PFSK-1 (cell line): ENCODE results near the gene ELAVL1.

ENCODE experiments used
- POLR2AphosphoS5 ChIP-seq: IDR thresholded peaks from 2 replicates; pipeline ENCODE4 v1.6.1; 2012; ENCODE audit warnings: low read depth, mild to moderate bottlenecking, control low read depth, low read length, moderate library complexity
- REST ChIP-seq, 2 experiments: IDR thresholded peaks; 2 replicates each; pipeline versions ENCODE4 v1.6.1 to v1.8.0; 2011 to 2012; ENCODE audit warnings: low read depth in 2 of 2, low read length in 2 of 2, control low read depth in 1 of 2, inconsistent platforms in 1 of 2, mild to moderate bottlenecking in 1 of 2, moderate library complexity in 1 of 2; ENCODE audit not compliant: insufficient read depth in 1 of 2
- SIN3A ChIP-seq: IDR thresholded peaks from 2 replicates; pipeline ENCODE4 v1.6.1; 2012; ENCODE audit warnings: mild to moderate bottlenecking, low read length, moderate library complexity, borderline replicate concordance; ENCODE audit not compliant: insufficient read depth
- TAF1 ChIP-seq: IDR thresholded peaks from 2 replicates; pipeline ENCODE4 v1.6.1; 2012; ENCODE audit warnings: low read length, control low read depth, borderline replicate concordance; ENCODE audit not compliant: insufficient read depth

- TF ChIP-seq TAF1 (no peak), POLR2AphosphoS5 (no peak), REST (IDR thresholded peaks at IDR 0.05; ENCODE audit: insufficient read depth in 1 of 2, low read depth in 2 of 2, low read length in 2 of 2) (no peak), SIN3A (no peak)
Measured at GRCh38 chr19:8038815-8039214, 33.4 kb upstream of the ELAVL1 start.
